HEK293 (cell line): ENCODE data around the gene EEF1AKMT4.
A peak's percentile ranks its signal among the peaks of the same experiment; 100 is the strongest.

Experiments used
- BCL11A ChIP-seq: fragments of 450-650 bp; formaldehyde crosslinking; IDR thresholded peaks from 2 replicates; pipeline ENCODE4 v1.5.1; 2016; ENCODE audit warnings: low read depth, missing biosample characterization, missing genetic modification characterization
- CTCF ChIP-seq: fragments of 450-650 bp; formaldehyde crosslinking; IDR thresholded peaks from 2 replicates; pipeline ENCODE4 v1.5.1; 2016; ENCODE audit warnings: missing biosample characterization, missing genetic modification characterization
- EGR2 ChIP-seq: fragments of 450-650 bp; formaldehyde crosslinking; IDR thresholded peaks from 2 replicates; pipeline ENCODE4 v1.5.1; 2016; ENCODE audit warnings: low read depth, missing biosample characterization, missing genetic modification characterization
- FEZF1 ChIP-seq: fragments of 450-650 bp; formaldehyde crosslinking; IDR thresholded peaks from 2 replicates; pipeline ENCODE4 v1.5.1; 2016; ENCODE audit warnings: missing biosample characterization, missing genetic modification characterization
- IKZF3 ChIP-seq: fragments of 450-650 bp; IDR thresholded peaks from 2 replicates; pipeline ENCODE4 v1.5.0; 2018; ENCODE audit warnings: missing biosample characterization, mild to moderate bottlenecking, missing genetic modification characterization, moderate library complexity
- KLF8 ChIP-seq: fragments of 450-650 bp; formaldehyde crosslinking; IDR thresholded peaks from 2 replicates; pipeline ENCODE4 v1.5.1; 2016; ENCODE audit warnings: missing biosample characterization, missing genetic modification characterization
- KLF9 ChIP-seq: fragments of 450-650 bp; formaldehyde crosslinking; IDR thresholded peaks from 2 replicates; pipeline ENCODE4 v1.5.1; 2016; ENCODE audit warnings: missing biosample characterization, missing genetic modification characterization, low read depth
- MEIS1 ChIP-seq: sonication (generic); formaldehyde crosslinking; IDR thresholded peaks from 2 replicates; pipeline ENCODE4 v1.8.1; 2022; ENCODE audit warnings: missing genetic modification reagents, mild to moderate bottlenecking, borderline replicate concordance
- MZF1 ChIP-seq: fragments of 450-650 bp; formaldehyde crosslinking; IDR thresholded peaks from 2 replicates; pipeline ENCODE4 v1.5.1; 2017; ENCODE audit warnings: missing biosample characterization, missing genetic modification characterization, borderline replicate concordance
- OVOL3 ChIP-seq: fragments of 450-650 bp; formaldehyde crosslinking; IDR thresholded peaks from 2 replicates; pipeline ENCODE4 v1.5.1; 2016; ENCODE audit warnings: missing biosample characterization, missing genetic modification characterization
- PRDM10 ChIP-seq: fragments of 450-650 bp; formaldehyde crosslinking; IDR thresholded peaks from 2 replicates; pipeline ENCODE4 v1.5.1; 2016; ENCODE audit warnings: missing biosample characterization, missing genetic modification characterization
- ZBTB48 ChIP-seq: fragments of 450-650 bp; formaldehyde crosslinking; IDR thresholded peaks from 2 replicates; pipeline ENCODE4 v1.5.1; 2016; ENCODE audit warnings: missing biosample characterization, missing genetic modification characterization
- ZFP41 ChIP-seq: fragments of 450-650 bp; formaldehyde crosslinking; IDR thresholded peaks from 2 replicates; pipeline ENCODE4 v1.5.1; 2016; ENCODE audit warnings: missing biosample characterization, missing genetic modification characterization, borderline replicate concordance
- ZIC2 ChIP-seq: fragments of 450-650 bp; formaldehyde crosslinking; IDR thresholded peaks from 2 replicates; pipeline ENCODE4 v1.5.1; 2016; ENCODE audit warnings: missing biosample characterization, missing genetic modification characterization
- ZNF114 ChIP-seq: fragments of 450-650 bp; formaldehyde crosslinking; IDR thresholded peaks from 2 replicates; pipeline ENCODE4 v1.5.0; 2017; ENCODE audit warnings: missing biosample characterization, missing genetic modification characterization
- ZNF133 ChIP-seq: fragments of 450-650 bp; formaldehyde crosslinking; IDR thresholded peaks from 2 replicates; pipeline ENCODE4 v1.5.1; 2016; ENCODE audit warnings: missing biosample characterization, missing genetic modification characterization
- ZNF140 ChIP-seq: fragments of 450-650 bp; formaldehyde crosslinking; IDR thresholded peaks from 2 replicates; pipeline ENCODE4 v1.5.1; 2016; ENCODE audit warnings: missing biosample characterization, missing genetic modification characterization
- ZNF16 ChIP-seq: fragments of 450-650 bp; formaldehyde crosslinking; IDR thresholded peaks from 2 replicates; pipeline ENCODE4 v1.5.1; 2016; ENCODE audit warnings: low read depth, missing biosample characterization, missing genetic modification characterization
- ZNF394 ChIP-seq: fragments of 450-650 bp; formaldehyde crosslinking; IDR thresholded peaks from 2 replicates; pipeline ENCODE4 v1.5.1; 2016; ENCODE audit warnings: missing biosample characterization, missing genetic modification characterization, mild to moderate bottlenecking, moderate library complexity, borderline replicate concordance
- ZNF510 ChIP-seq: fragments of 450-650 bp; formaldehyde crosslinking; IDR thresholded peaks from 2 replicates; pipeline ENCODE4 v1.5.1; 2018; ENCODE audit warnings: mild to moderate bottlenecking, missing genetic modification characterization, missing biosample characterization; ENCODE audit not compliant: insufficient replicate concordance
- ZNF521 ChIP-seq: fragments of 450-650 bp; formaldehyde crosslinking; IDR thresholded peaks from 2 replicates; pipeline ENCODE4 v1.5.1; 2017; ENCODE audit warnings: missing biosample characterization, mild to moderate bottlenecking, missing genetic modification characterization
- ZNF529 ChIP-seq: fragments of 450-650 bp; formaldehyde crosslinking; IDR thresholded peaks from 2 replicates; pipeline ENCODE4 v1.5.1; 2017; ENCODE audit warnings: missing genetic modification characterization, missing biosample characterization; ENCODE audit not compliant: insufficient replicate concordance
- ZNF558 ChIP-seq: fragments of 450-650 bp; formaldehyde crosslinking; IDR thresholded peaks from 2 replicates; pipeline ENCODE4 v1.5.1; 2016; ENCODE audit warnings: missing biosample characterization, missing genetic modification characterization
- ZNF596 ChIP-seq: fragments of 450-650 bp; IDR thresholded peaks from 2 replicates; pipeline ENCODE4 v1.5.0; 2018; ENCODE audit warnings: missing biosample characterization, mild to moderate bottlenecking, missing genetic modification characterization, moderate library complexity
- ZNF645 ChIP-seq: fragments of 450-650 bp; formaldehyde crosslinking; IDR thresholded peaks from 2 replicates; pipeline ENCODE4; 2016; ENCODE audit warnings: missing biosample characterization, missing genetic modification characterization
- ZNF692 ChIP-seq: fragments of 450-650 bp; formaldehyde crosslinking; IDR thresholded peaks from 2 replicates; pipeline ENCODE4 v1.5.1; 2016; ENCODE audit warnings: missing biosample characterization, missing genetic modification characterization
- ZNF704 ChIP-seq: fragments of 450-650 bp; formaldehyde crosslinking; IDR thresholded peaks from 2 replicates; pipeline ENCODE4 v1.5.1; 2016; ENCODE audit warnings: missing biosample characterization, missing genetic modification characterization
- ZNF707 ChIP-seq: fragments of 450-650 bp; formaldehyde crosslinking; IDR thresholded peaks from 2 replicates; pipeline ENCODE4 v1.5.1; 2016; ENCODE audit warnings: missing biosample characterization, missing genetic modification characterization
- ZSCAN23 ChIP-seq: fragments of 450-650 bp; formaldehyde crosslinking; IDR thresholded peaks from 2 replicates; pipeline ENCODE4 v1.5.1; 2016; ENCODE audit warnings: missing biosample characterization, missing genetic modification characterization

Gene EEF1AKMT4

GRCh38 chr3:184261270-184261853, 11.9 kb downstream of the EEF1AKMT4 start, which contains the start of gene CAMK2N2 (continued):
- TF ChIP-seq ZFP41 (tag by site-specific recombination) (no peak), ZNF394 (tag by site-specific recombination) (peak; percentile 21; the same call in 1 of the 2 replicates), ZIC2 (no peak), ZBTB48 (tag by site-specific recombination) (no peak), MEIS1 (CRISPR knock-in tag) (no peak), ZSCAN23 (tag by site-specific recombination) (no peak), ZNF521 (tag by site-specific recombination) (no peak), ZNF510 (no peak), ZNF529 (no peak), ZNF140 (tag by site-specific recombination) (no peak), ZNF114 (no peak), ZNF596 (tag by site-specific recombination) (no peak), BCL11A (tag by site-specific recombination) (no peak), IKZF3 (tag by site-specific recombination) (peak; percentile 52; the same call in 1 of the 2 replicates), KLF8 (peak; percentile 21; the same call in 1 of the 2 replicates), KLF9 (tag by site-specific recombination) (no peak; the same call in 1 of the 2 replicates), EGR2 (tag by site-specific recombination) (no peak), OVOL3 (tag by site-specific recombination) (no peak), ZNF645 (tag by site-specific recombination) (no peak), ZNF16 (tag by site-specific recombination) (no peak), ZNF704 (tag by site-specific recombination) (no peak), ZNF707 (tag by site-specific recombination) (no peak), ZNF133 (no peak), FEZF1 (tag by site-specific recombination) (peak; percentile 33; the same call in 1 of the 2 replicates), PRDM10 (no peak), MZF1 (no peak), ZNF558 (tag by site-specific recombination) (no peak), CTCF (no peak), ZNF692 (no peak)
